HepG2 (cell line): ENCODE measurements around the gene STK4. TPM values are rescaled to one million over a fixed set of nuclear protein-coding genes. Genes with fewer than 3 reads are reported as not detected.

Experiments
- CBX5 ChIP-seq: sonication (generic); formaldehyde crosslinking; IDR thresholded peaks from 2 replicates; pipeline ENCODE4 v1.4.0; 2020; ENCODE audit warnings: missing genetic modification reagents, borderline replicate concordance
- HMG20B ChIP-seq: conservative IDR thresholded peaks from 2 replicates; pipeline ENCODE4 v1.6.1; 2016; ENCODE audit warnings: missing genetic modification reagents, missing compliant biosample characterization
- HNRNPLL ChIP-seq: fragments of 200-400 bp; formaldehyde crosslinking; IDR thresholded peaks from 2 replicates; pipeline ENCODE4 v1.6.1; 2017; ENCODE audit warnings: mild to moderate bottlenecking, low read depth, low read length; ENCODE audit not compliant: poor library complexity, severe bottlenecking
- KLF12 ChIP-seq: sonication (generic); formaldehyde crosslinking; IDR thresholded peaks from 2 replicates; pipeline ENCODE4 v1.4.0; 2020; ENCODE audit warnings: missing genetic modification reagents, borderline replicate concordance
- MYNN ChIP-seq: sonication (generic); formaldehyde crosslinking; IDR thresholded peaks from 2 replicates; pipeline ENCODE4 v1.4.0; 2020; ENCODE audit warnings: mild to moderate bottlenecking, low read depth, missing genetic modification reagents
- PREB ChIP-seq: sonication (generic); formaldehyde crosslinking; IDR thresholded peaks from 2 replicates; pipeline ENCODE4 v1.4.0; 2020; ENCODE audit warnings: missing genetic modification reagents
- RNF2 ChIP-seq: fragments of 450-650 bp; conservative IDR thresholded peaks from 2 replicates; pipeline ENCODE4 v1.6.1; 2016; ENCODE audit warnings: low read depth
- SNAI1 ChIP-seq: sonication (generic); formaldehyde crosslinking; IDR thresholded peaks from 2 replicates; pipeline ENCODE4 v1.5.0; 2020; ENCODE audit warnings: mild to moderate bottlenecking, missing genetic modification reagents, borderline replicate concordance
- SYNCRIP ChIP-seq: fragments of 200-400 bp; formaldehyde crosslinking; IDR thresholded peaks from 2 replicates; pipeline ENCODE4 v1.6.1; 2018; ENCODE audit warnings: mild to moderate bottlenecking, low read depth, low read length; ENCODE audit not compliant: insufficient read depth
- TCF7L2 ChIP-seq: IDR thresholded peaks from 2 replicates; pipeline ENCODE4 v1.6.1; 2011; ENCODE audit warnings: mild to moderate bottlenecking, low read depth, low read length, moderate library complexity
- TEAD2 ChIP-seq: sonication (generic); formaldehyde crosslinking; IDR thresholded peaks from 2 replicates; pipeline ENCODE4 v1.9.0; 2021; ENCODE audit warnings: missing genetic modification reagents
- TFE3 ChIP-seq: IDR thresholded peaks from 2 replicates; pipeline ENCODE4 v1.6.1; 2016
- THYN1 ChIP-seq: sonication (generic); formaldehyde crosslinking; IDR thresholded peaks from 2 replicates; pipeline ENCODE4 v1.8.1; 2023; ENCODE audit warnings: low read depth, mild to moderate bottlenecking, moderate library complexity, missing genetic modification reagents, borderline replicate concordance
- ZBTB20 ChIP-seq: sonication (generic); formaldehyde crosslinking; IDR thresholded peaks from 2 replicates; pipeline ENCODE4 v1.8.1; 2023; ENCODE audit warnings: missing genetic modification reagents, low read depth, mild to moderate bottlenecking, borderline replicate concordance
- ZFP36 ChIP-seq: fragments of 150-350 bp; IDR thresholded peaks from 2 replicates; pipeline ENCODE4 v1.6.1; 2018; ENCODE audit warnings: borderline replicate concordance, low read length, low read depth; ENCODE audit not compliant: partially characterized antibody
- ZNF335 ChIP-seq: sonication (generic); formaldehyde crosslinking; IDR thresholded peaks from 2 replicates; pipeline ENCODE4 v1.4.0; 2020; ENCODE audit warnings: missing genetic modification reagents
- ZNF564 ChIP-seq: sonication (generic); formaldehyde crosslinking; IDR thresholded peaks from 2 replicates; pipeline ENCODE4 v1.8.1; 2023; ENCODE audit warnings: mild to moderate bottlenecking, missing genetic modification reagents
- polyA plus RNA-seq, 8 experiments: library from polyadenylated mRNA; depleted of rRNA in 3 of 8; stranded (reverse) in 7 of 8; unstranded in 1 of 8; fragments of >200 nt; fragmentation: Illumina TruSeq in 4 of 8; extraction: Trizol in 4 of 8; gene quantifications; 2 replicates each; pipeline versions ENCODE4 v1.2.1 to v1.2.3, GENCODE V29; 2011 to 2016; ENCODE audit warnings: low read depth in 4 of 8, missing spikeins in 1 of 8, mixed read lengths in 1 of 8; ENCODE audit not compliant: insufficient read depth in 1 of 8
- total RNA-seq, 5 experiments: library from RNA; depleted of rRNA; stranded (reverse); fragments of >200 nt; fragmentation: Illumina TruSeq; extraction: Trizol; gene quantifications; 2 replicates each; pipeline ENCODE4 v1.2.3, GENCODE V29; 2016; ENCODE audit warnings: low read depth in 1 of 5
- TF ChIP-seq, protein P1 (sequence below): sonication (generic); formaldehyde crosslinking; IDR thresholded peaks from 2 replicates; pipeline ENCODE4 v1.4.0; 2020; ENCODE audit warnings: missing genetic modification reagents, borderline replicate concordance
- TF ChIP-seq, protein P2 (sequence below): sonication (generic); formaldehyde crosslinking; IDR thresholded peaks from 2 replicates; pipeline ENCODE4 v1.8.0; 2022; ENCODE audit warnings: mild to moderate bottlenecking, missing genetic modification reagents, moderate library complexity

STK4 gene
- total and polyA plus RNA-seq, 2 of the 13 experiments (the other 11 are each of a cell fraction or from before 2014, with no cell fraction given): 25.6 to 38.3 TPM

DNA sequence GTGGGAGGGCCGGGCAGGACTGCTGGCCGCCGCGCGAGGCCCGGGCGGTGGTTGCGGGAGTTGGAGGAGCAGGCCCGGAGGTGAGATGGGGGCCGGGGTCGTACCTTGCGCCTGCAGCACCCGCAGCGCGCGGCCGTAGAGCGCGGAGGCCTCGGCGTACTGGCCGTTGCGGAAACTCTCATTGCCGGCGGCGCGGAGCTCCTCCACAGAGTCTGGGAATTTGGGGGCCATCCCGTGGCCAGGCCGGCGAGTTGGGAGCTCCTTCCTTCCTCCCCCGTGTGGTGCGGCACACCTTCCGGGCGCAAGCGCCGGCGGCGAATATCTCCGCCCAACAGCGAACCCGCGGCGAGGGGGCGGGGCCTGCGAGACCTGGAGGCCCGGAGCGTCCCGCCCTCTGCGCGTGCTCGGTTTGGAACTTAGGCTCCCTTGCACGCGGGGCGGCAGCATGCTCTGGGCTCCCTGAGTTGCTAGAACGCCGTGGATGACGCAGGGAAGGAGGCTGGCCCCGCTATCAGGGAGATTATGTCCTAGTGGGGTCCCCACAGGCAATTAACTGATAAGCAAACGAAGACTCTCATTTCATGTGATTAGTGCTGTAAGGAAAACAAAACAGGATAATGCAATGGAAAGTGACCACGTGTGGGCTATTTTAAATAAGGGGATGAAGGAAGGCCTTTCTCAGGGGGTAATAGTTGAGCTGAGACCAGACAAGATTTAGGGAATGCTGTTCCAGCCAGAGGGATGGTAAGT is 6.0 kb upstream of the STK4 start, which contains the start of gene TOMM34 (continued):
- TF ChIP-seq, protein P1, sequence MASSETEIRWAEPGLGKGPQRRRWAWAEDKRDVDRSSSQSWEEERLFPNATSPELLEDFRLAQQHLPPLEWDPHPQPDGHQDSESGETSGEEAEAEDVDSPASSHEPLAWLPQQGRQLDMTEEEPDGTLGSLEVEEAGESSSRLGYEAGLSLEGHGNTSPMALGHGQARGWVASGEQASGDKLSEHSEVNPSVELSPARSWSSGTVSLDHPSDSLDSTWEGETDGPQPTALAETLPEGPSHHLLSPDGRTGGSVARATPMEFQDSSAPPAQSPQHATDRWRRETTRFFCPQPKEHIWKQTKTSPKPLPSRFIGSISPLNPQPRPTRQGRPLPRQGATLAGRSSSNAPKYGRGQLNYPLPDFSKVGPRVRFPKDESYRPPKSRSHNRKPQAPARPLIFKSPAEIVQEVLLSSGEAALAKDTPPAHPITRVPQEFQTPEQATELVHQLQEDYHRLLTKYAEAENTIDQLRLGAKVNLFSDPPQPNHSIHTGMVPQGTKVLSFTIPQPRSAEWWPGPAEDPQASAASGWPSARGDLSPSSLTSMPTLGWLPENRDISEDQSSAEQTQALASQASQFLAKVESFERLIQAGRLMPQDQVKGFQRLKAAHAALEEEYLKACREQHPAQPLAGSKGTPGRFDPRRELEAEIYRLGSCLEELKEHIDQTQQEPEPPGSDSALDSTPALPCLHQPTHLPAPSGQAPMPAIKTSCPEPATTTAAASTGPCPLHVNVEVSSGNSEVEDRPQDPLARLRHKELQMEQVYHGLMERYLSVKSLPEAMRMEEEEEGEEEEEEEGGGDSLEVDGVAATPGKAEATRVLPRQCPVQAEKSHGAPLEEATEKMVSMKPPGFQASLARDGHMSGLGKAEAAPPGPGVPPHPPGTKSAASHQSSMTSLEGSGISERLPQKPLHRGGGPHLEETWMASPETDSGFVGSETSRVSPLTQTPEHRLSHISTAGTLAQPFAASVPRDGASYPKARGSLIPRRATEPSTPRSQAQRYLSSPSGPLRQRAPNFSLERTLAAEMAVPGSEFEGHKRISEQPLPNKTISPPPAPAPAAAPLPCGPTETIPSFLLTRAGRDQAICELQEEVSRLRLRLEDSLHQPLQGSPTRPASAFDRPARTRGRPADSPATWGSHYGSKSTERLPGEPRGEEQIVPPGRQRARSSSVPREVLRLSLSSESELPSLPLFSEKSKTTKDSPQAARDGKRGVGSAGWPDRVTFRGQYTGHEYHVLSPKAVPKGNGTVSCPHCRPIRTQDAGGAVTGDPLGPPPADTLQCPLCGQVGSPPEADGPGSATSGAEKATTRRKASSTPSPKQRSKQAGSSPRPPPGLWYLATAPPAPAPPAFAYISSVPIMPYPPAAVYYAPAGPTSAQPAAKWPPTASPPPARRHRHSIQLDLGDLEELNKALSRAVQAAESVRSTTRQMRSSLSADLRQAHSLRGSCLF (CRISPR knock-in tag): no peak; the same call in 1 of the 2 replicates
- TF ChIP-seq KLF12 (CRISPR knock-in tag) (peak; percentile 77; the same call in 1 of the 2 replicates), THYN1 (CRISPR knock-in tag) (peak; percentile 94; the same call in 1 of the 2 replicates), ZBTB20 (peak; percentile 91), SYNCRIP (no peak), PREB (CRISPR knock-in tag) (no peak), MYNN (CRISPR knock-in tag) (peak; percentile 96; the same call in 1 of the 2 replicates), HMG20B (CRISPR knock-in tag) (no peak; the same call in 1 of the 2 replicates), TFE3 (CRISPR knock-in tag) (peak; percentile 92), HNRNPLL (peak; percentile 96), SNAI1 (peak; percentile 73), RNF2 (peak; percentile 94), TCF7L2 (no peak), CBX5 (CRISPR knock-in tag) (no peak; the same call in 1 of the 2 replicates), ZNF564 (CRISPR knock-in tag) (peak; percentile 84; the same call in 1 of the 2 replicates), ZNF335 (CRISPR knock-in tag) (peak; percentile 94), ZFP36 (no peak), TEAD2 (CRISPR knock-in tag) (peak; percentile 77)
- TF ChIP-seq, protein P2, sequence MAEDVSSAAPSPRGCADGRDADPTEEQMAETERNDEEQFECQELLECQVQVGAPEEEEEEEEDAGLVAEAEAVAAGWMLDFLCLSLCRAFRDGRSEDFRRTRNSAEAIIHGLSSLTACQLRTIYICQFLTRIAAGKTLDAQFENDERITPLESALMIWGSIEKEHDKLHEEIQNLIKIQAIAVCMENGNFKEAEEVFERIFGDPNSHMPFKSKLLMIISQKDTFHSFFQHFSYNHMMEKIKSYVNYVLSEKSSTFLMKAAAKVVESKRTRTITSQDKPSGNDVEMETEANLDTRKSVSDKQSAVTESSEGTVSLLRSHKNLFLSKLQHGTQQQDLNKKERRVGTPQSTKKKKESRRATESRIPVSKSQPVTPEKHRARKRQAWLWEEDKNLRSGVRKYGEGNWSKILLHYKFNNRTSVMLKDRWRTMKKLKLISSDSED: peak; percentile 98
